GM12864 (cell line): Measurements from ENCODE around the gene ASCC3.

Experiments
- DNase-seq: peaks from one replicate; pipeline ENCODE4 v3.0.0-alpha.2; 2011; ENCODE audit warnings: low read depth
- H3K4me3 ChIP-seq: 2 replicates; pipeline ENCODE4 v1.5.1; 2011; ENCODE audit warnings: mild to moderate bottlenecking, low read depth, low read length, control low read depth
- CTCF ChIP-seq: IDR thresholded peaks from 2 replicates; pipeline ENCODE4 v1.5.1; 2011; ENCODE audit warnings: low read depth, mild to moderate bottlenecking, moderate library complexity, low read length, control low read depth, inconsistent platforms; ENCODE audit errors: missing control alignments

Gene ASCC3

GRCh38 chr6:100459592-100460184 is 421.4 kb downstream of the ASCC3 start:
- no peak for DNase-seq
- no peak for TF ChIP-seq CTCF
- no peak overlapping the region for H3K4me3 ChIP-seq

GRCh38 chr6:100458841-100459591 is 422.1 kb downstream of the ASCC3 start:
- no peak for TF ChIP-seq CTCF
- no peak for DNase-seq
- no peak overlapping the region for H3K4me3 ChIP-seq
